Motor neuron (in vitro differentiated cells): Measurements from ENCODE around the gene RPLP1. TPM values are rescaled to one million over a fixed set of nuclear protein-coding genes. Genes with fewer than 3 reads are reported as not detected.

ENCODE experiments used
- ATAC-seq, 8 experiments: fragments of 200-7000 bp; cut with Tn5 transposase; replicated peaks in 6 of 8; 2 replicates each; pipeline ENCODE4 v1.8.0; 2021; ENCODE audit warnings: mild to moderate bottlenecking in 8 of 8, moderate library complexity in 8 of 8
- H3K27ac ChIP-seq, 2 donors: fragments of 250-450 bp; sonication (Bioruptor Pico); 2 replicates each; pipeline ENCODE4 v1.9.0; 2021; ENCODE audit warnings: antibody characterized with exemption in 2 of 2, mild to moderate bottlenecking in 2 of 2, moderate library complexity in 1 of 2
- H3K4me1 ChIP-seq, 2 donors: fragments of 250-450 bp; sonication (Bioruptor Pico); replicated peaks in 1 of 2; 2 replicates each; pipeline ENCODE4 v1.6.1; 2021; ENCODE audit warnings: antibody characterized with exemption in 2 of 2, mild to moderate bottlenecking in 2 of 2, moderate library complexity in 1 of 2
- H3K4me3 ChIP-seq, 5 donors: fragments of 250-450 bp; sonication (Bioruptor Pico); 2 replicates each; pipeline ENCODE4 v1.9.0; 2021; ENCODE audit warnings: antibody characterized with exemption in 5 of 5, mild to moderate bottlenecking in 5 of 5, moderate library complexity in 4 of 5
- WGBS, 10 experiments: fragments of 450-650 bp; shearing (Covaris generic); methylation state at CpG; one replicate each; pipeline ENCODE4 v1.0.0; 2022; 5-methylcytosine and 5-hydroxymethylcytosine counted together
- in situ Hi-C, 9 experiments: fragments of 400-800 bp; cut with MboI; loops; one replicate each; pipeline ENCODE4 v1.15.0; 2021; ENCODE audit warnings: low sequenced_read_pairs in 9 of 9, low pct_unique_long_range_greater_than_20kb in 2 of 9; ENCODE audit not compliant: unreplicated experiment in 9 of 9
- total RNA-seq, 8 experiments: library from RNA; unstranded; fragments of 300-600 nt; gene quantifications; 2 replicates each; pipeline versions ENCODE4 v1.2.3 to v1.2.4, GENCODE V29; 2022

RPLP1 gene
- total RNA-seq, 8 experiments from 2014 or later: 1,302 to 2,801 (median 1,475) TPM

- in situ Hi-C loops: loop anchor here in 8 of 9 experiments (25.0 kb wide), 4 partner anchors 569 to 994 kb away; partner anchors contain the start of gene TLE3 (in 1 of the 8)
- peaks cover 10 to 12% of the 10 kb centered on the region in 2 donors for H3K4me1 ChIP-seq
- no peak overlapping the region for H3K4me3 ChIP-seq
- WGBS, 10 experiments: 80 to 100% (median 97%) methylated on average over 1 to 2 of the region's 2 CpGs; no CpG with 5 or more reads in 4 of the 10 experiments
- no peak overlapping the region for H3K27ac ChIP-seq
- no peak for ATAC-seq
Measured at GRCh38 chr15:69493406-69493805, 40.8 kb downstream of the RPLP1 start.

DNA sequence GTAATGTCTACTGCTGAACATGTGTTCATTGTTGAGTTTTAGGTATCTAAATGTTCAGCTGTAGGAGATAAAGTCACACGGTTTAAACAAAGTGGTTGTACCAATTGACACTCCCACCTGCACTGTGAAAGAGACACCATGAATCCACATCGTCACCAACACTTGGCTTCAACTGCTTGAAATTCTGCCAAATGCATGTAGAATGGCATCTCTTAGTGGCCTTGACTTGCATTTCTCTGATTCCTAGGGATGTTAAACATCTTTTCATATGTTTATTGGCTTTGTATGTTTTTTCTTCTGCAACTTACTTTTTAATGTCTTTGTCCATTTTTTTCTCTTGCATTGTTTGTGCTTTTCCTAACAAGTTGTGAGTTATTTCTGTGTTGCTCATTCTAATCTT, 43.4 kb downstream of the RPLP1 start:
- Histone ChIP-seq H3K4me1 (peaks cover 21 to 23% of the 10 kb centered on the region in 2 donors), H3K4me3 (no peak overlapping the region), H3K27ac (no peak overlapping the region)
- 10 to 75% (median 60%) methylated on average over 1 to 2 of the region's 2 CpGs; no CpG with 5 or more reads in 3 of the 10 experiments for WGBS, 10 experiments
- in situ Hi-C loops: loop anchor here in 8 of 9 experiments (25.0 kb wide), 4 partner anchors 566 to 991 kb away; partner anchors contain the start of gene TLE3 (in 1 of the 8)
- no peak for ATAC-seq

DNA sequence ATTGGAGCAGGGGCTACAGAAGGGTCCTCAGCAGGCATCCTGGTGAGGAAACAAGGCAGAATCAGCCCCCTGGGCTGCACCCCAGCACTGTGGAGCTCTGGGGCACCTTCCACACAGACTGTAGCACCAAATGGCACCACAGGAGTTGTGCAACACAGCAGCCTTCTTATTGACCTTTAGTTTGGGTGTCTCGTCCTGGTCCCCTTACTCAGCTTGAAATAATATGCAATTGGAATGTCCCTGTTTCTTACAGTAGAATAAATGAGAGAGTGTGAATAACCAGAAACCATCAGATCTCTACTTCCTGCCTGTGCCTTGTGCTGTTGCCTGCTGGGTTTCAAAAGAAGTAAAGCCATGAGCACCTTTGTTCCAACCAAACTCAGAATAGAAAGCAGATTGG, 44.5 kb downstream of the RPLP1 start:
- 100% methylated on average over 1 of the region's 1 CpG; no CpG with 5 or more reads in 6 of the 10 experiments for WGBS, 10 experiments
- in situ Hi-C loops: loop anchor here in 8 of 9 experiments (25.0 kb wide), 4 partner anchors 565 to 990 kb away; partner anchors contain the start of gene TLE3 (in 1 of the 8)
- ATAC-seq: no peak
- Histone ChIP-seq H3K4me1 (peaks cover 21 to 23% of the 10 kb centered on the region in 2 donors), H3K27ac (no peak overlapping the region), H3K4me3 (no peak overlapping the region)

DNA sequence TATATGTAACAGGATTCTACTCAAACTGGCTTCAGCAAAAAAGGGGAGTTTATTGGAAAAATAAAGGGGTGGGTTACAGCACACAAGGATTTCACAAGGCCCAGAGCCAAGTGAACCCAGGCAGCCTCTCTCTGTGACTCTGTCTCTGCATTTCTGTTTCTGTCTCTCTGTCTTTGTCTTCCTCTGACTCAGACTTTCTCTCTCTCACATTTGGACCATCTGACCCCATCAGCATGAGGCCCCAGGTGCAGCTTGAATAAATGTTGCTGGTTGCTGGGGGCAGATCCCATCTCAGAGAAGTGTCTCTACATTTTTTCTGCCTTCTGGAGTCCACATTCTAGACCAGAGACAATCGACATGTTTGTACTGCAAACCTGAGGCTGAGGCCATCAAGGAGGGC, 45.0 kb downstream of the RPLP1 start:
- Histone ChIP-seq H3K27ac (no peak overlapping the region), H3K4me1 (peaks cover 21 to 23% of the 10 kb centered on the region in 2 donors), H3K4me3 (no peak overlapping the region)
- in situ Hi-C loops: loop anchor here in 8 of 9 experiments (25.0 kb wide), 4 partner anchors 565 to 990 kb away; partner anchors contain the start of gene TLE3 (in 1 of the 8)
- ATAC-seq: peak in 6 of 8 experiments; percentile 50 to 74 (median 66)
- 40 to 83% (median 50%) methylated on average over 1 of the region's 1 CpG; no CpG with 5 or more reads in 6 of the 10 experiments for WGBS, 10 experiments

DNA sequence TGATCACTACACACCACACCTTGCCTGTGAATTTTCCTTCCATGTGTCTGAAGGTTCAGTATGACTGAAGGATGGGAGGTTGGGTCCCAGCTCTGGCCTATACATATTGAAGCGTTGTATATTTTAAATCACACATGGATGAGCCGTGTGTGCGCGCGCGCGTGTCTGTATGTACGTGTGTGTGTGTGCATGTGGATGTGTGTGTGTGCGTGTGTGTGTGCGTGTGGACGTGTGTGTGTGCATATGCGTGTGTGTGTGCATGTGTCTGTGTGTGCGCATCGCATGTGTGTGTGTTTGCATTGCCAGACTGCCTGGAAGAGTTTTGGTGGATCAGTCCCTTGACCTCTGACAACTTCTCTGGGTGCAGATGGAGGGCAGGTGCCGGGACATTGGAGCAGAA, 45.7 kb downstream of the RPLP1 start:
- Histone ChIP-seq H3K4me1 (peaks cover 21 to 23% of the 10 kb centered on the region in 2 donors), H3K27ac (no peak overlapping the region), H3K4me3 (no peak overlapping the region)
- WGBS, 10 experiments: 78 to 86% (median 81%) methylated on average over 3 to 11 of the region's 15 CpGs; no CpG with 5 or more reads in 6 of the 10 experiments
- peak in 4 of 8 experiments; percentile 4 to 20 (median 20) for ATAC-seq
- in situ Hi-C loops: loop anchor here in 8 of 9 experiments (25.0 kb wide), 4 partner anchors 564 to 989 kb away; partner anchors contain the start of gene TLE3 (in 1 of the 8)

DNA sequence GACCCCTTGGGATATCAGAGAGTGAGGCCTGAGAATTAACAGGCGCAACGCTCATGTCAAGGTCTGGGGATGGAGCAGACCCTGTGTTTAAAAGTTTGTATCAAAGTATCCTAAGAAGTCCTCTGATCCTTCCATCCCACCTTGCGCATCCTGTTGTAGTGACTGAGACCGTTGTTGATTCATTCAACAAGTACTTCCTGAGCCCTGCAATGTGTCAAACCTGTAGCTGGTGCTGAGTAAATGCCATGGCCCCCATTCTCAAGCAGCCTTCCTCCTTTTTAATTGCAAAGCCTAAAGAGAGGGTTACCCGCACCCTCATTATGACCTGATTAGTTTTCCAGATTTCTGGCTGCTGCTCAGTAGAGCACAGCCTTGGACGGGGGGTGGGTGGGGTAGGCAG, 46.4 kb downstream of the RPLP1 start:
- no peak for ATAC-seq
- H3K4me1 ChIP-seq: peaks cover 21 to 24% of the 10 kb centered on the region in 2 donors
- 70 to 100% (median 100%) methylated on average over 1 to 4 of the region's 6 CpGs; no CpG with 5 or more reads in 3 of the 10 experiments for WGBS, 10 experiments

DNA sequence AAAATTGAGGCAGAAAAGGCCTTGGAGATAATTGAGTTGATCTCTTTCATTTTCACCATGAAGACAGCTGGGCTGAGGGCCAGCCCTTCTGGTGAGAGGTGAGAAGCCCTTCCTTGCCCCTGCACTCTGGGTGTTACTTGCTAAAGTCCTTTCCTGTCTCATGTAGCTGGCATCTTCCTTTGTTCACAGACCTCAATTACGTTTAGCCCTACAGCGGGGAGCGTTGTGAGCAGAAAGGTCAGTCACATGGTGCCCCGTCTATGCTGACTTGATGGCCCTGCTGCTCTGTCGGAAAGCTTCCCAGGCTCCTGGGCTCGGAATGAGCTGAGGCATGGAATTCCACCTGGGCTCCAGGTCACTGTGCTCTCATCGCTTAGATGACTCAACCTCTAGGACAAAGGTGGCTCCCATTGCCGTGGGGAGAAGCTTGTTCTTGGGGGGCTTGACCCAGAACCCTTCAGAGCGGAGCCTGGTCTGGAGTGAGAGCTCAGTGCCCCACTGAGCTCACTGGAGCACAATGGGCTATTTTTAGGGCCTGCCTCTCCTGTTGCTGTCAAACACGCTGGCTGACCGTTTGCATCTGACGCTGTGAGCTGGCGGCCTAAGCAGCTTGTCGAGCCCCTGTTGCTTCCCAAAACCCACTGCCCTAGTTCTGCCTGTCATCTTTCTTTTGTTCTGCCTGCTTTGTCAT, 47.0 kb downstream of the RPLP1 start:
- Histone ChIP-seq H3K27ac (no peak overlapping the region), H3K4me1 (peaks cover 24 to 31% of the 10 kb centered on the region in 2 donors), H3K4me3 (no peak overlapping the region)
- in situ Hi-C loops: loop anchor here in 8 of 9 experiments (25.0 kb wide), 5 partner anchors 538 to 988 kb away; partner anchors contain the start of gene TLE3 (in 1 of the 8)
- ATAC-seq: peak in 5 of 8 experiments; percentile 16 to 70 (median 60)
- WGBS, 10 experiments: 51 to 100% (median 80%) methylated on average over 1 to 7 of the region's 14 CpGs; no CpG with 5 or more reads in 5 of the 10 experiments

More for the DNA sequence above, 46.4 kb downstream of the RPLP1 start:
- in situ Hi-C loops: loop anchor here in 8 of 9 experiments (25.0 kb wide), 4 partner anchors 563 to 988 kb away; partner anchors contain the start of gene TLE3 (in 1 of the 8)
- no peak overlapping the region for H3K4me3 ChIP-seq
- no peak overlapping the region for H3K27ac ChIP-seq

GRCh38 chr15:69500339-69500738, 47.7 kb downstream of the RPLP1 start:
- in situ Hi-C loops: loop anchor here in 1 of 9 experiments (25.0 kb wide), 1 partner anchor 537 kb away; no protein-coding TSS in a partner anchor
- Histone ChIP-seq H3K4me1 (peaks cover 29 to 36% of the 10 kb centered on the region in 2 donors), H3K4me3 (no peak overlapping the region), H3K27ac (no peak overlapping the region)
- 50 to 100% (median 65%) methylated on average over 1 of the region's 1 CpG; no CpG with 5 or more reads in 6 of the 10 experiments for WGBS, 10 experiments
- no peak for ATAC-seq

GRCh38 chr15:69501456-69501855, 48.8 kb downstream of the RPLP1 start:
- in situ Hi-C loops: loop anchor here in 1 of 9 experiments (25.0 kb wide), 1 partner anchor 536 kb away; no protein-coding TSS in a partner anchor
- no peak for ATAC-seq
- peaks cover 34 to 47% of the 10 kb centered on the region in 2 donors for H3K4me1 ChIP-seq
- no peak overlapping the region for H3K4me3 ChIP-seq
- 69 to 100% (median 94%) methylated on average over 1 to 8 of the region's 8 CpGs; no CpG with 5 or more reads in 4 of the 10 experiments for WGBS, 10 experiments
- no peak overlapping the region for H3K27ac ChIP-seq

GRCh38 chr15:69502470-69503045, 49.9 kb downstream of the RPLP1 start:
- H3K27ac ChIP-seq: no peak overlapping the region
- ATAC-seq: no peak
- WGBS, 10 experiments: 20 to 100% (median 90%) methylated on average over 1 to 8 of the region's 10 CpGs; no CpG with 5 or more reads in 3 of the 10 experiments
- in situ Hi-C loops: loop anchor here in 1 of 9 experiments (25.0 kb wide), 1 partner anchor 535 kb away; no protein-coding TSS in a partner anchor
- no peak overlapping the region for H3K4me3 ChIP-seq
- H3K4me1 ChIP-seq: peaks cover 31 to 47% of the 10 kb centered on the region in 2 donors

DNA sequence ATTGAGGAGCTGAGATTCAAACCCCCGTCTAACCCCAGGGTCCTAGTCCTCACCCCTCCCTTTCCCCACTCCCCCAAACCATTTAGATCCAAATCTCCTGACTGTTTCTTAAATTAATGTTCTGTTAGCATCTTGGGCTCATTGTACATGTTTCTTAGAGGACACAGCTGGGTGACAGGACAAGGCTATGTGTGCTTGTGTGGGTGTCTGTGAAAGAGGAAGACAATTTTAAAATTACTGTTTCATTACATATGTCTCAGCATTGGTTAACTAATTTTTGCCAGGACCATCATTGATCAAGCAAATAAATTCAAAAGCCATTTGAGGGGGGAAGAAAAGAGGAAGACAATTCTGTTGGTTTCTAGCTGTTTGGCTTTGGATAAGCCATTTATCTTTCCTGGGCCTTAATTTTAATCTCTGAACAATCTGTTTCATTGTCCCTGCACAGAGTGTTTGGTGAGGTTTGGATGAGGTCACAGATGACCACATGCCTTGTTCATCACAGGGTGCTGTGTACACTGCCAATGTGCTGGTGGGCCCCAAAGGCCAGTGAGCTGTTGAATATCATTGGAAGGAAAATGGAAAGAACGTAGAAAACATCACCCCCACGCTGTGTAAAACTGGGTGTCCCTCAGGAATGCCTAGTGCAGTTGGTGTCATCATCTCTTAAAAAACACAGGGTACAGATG, 51.9 kb downstream of the RPLP1 start:
- WGBS, 10 experiments: 24 to 100% (median 83%) methylated on average over 1 to 3 of the region's 3 CpGs; no CpG with 5 or more reads in 6 of the 10 experiments
- H3K4me3 ChIP-seq: no peak overlapping the region
- ATAC-seq: peak in 5 of 8 experiments; percentile 77 to 92 (median 86)
- in situ Hi-C loops: loop anchor here in 1 of 9 experiments (25.0 kb wide), 1 partner anchor 533 kb away; no protein-coding TSS in a partner anchor
- H3K27ac ChIP-seq: peak overlapping the region in 1 of 2 donors; percentile 22
- peaks cover 22 to 40% of the 10 kb centered on the region in 2 donors for H3K4me1 ChIP-seq
